ENCODE data around the gene ERBB4.

ERBB4 gene

GRCh38 chr2:212028798-212029394 lies 509.7 kb downstream of the ERBB4 start:
- Histone ChIP-seq H3K36me3 (replicated peaks; ENCODE audit: insufficient read depth, low read length) (no peaks in the 10 kb centered on the region), H2AFZ (ENCODE audit: low read length) (no peak overlapping the region), H3K9ac (ENCODE audit: low read length) (no peak overlapping the region), H3K27ac (ENCODE audit: low read length) (no peak overlapping the region), H3K27me3 (replicated peaks; ENCODE audit: insufficient read depth, low read length) (no peaks in the 10 kb centered on the region), H3F3A (ENCODE audit: insufficient read depth, low read length) (no peaks in the 10 kb centered on the region), H3K9me3 (replicated peaks; ENCODE audit: insufficient read depth, low read length) (no peaks in the 10 kb centered on the region), H3K4me3 (ENCODE audit: low read length) (no peak overlapping the region), H3K4me1 (ENCODE audit: low read length) (peaks cover 10% of the 10 kb centered on the region), H3K4me2 (ENCODE audit: low read depth, low read length) (no peak overlapping the region), H4K20me1 (ENCODE audit: insufficient read depth, low read length) (no peaks in the 10 kb centered on the region), H3K79me2 (ENCODE audit: low read length) (no peaks in the 10 kb centered on the region), H3K9me2 (replicated peaks; ENCODE audit: insufficient read depth, low read length) (no peaks in the 10 kb centered on the region)
- DNase-seq, result no peak
- no peak for TF ChIP-seq EZH2 (optimal IDR thresholded peaks at IDR 0.05; ENCODE audit: low read depth, low read length)
- TF ChIP-seq, protein P1, sequence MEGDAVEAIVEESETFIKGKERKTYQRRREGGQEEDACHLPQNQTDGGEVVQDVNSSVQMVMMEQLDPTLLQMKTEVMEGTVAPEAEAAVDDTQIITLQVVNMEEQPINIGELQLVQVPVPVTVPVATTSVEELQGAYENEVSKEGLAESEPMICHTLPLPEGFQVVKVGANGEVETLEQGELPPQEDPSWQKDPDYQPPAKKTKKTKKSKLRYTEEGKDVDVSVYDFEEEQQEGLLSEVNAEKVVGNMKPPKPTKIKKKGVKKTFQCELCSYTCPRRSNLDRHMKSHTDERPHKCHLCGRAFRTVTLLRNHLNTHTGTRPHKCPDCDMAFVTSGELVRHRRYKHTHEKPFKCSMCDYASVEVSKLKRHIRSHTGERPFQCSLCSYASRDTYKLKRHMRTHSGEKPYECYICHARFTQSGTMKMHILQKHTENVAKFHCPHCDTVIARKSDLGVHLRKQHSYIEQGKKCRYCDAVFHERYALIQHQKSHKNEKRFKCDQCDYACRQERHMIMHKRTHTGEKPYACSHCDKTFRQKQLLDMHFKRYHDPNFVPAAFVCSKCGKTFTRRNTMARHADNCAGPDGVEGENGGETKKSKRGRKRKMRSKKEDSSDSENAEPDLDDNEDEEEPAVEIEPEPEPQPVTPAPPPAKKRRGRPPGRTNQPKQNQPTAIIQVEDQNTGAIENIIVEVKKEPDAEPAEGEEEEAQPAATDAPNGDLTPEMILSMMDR (IDR thresholded peaks at IDR 0.05; ENCODE audit: low read length), result no peak
- TF ChIP-seq EZH2phosphoT487 (IDR thresholded peaks at IDR 0.05; ENCODE audit: low read length), result no peak

- Histone ChIP-seq H3K4me2 (ENCODE audit: low read depth, low read length) (no peak overlapping the region), H3F3A (ENCODE audit: insufficient read depth, low read length) (no peaks in the 10 kb centered on the region), H3K4me1 (ENCODE audit: low read length) (peaks cover 10% of the 10 kb centered on the region), H3K79me2 (ENCODE audit: low read length) (no peaks in the 10 kb centered on the region), H2AFZ (ENCODE audit: low read length) (no peak overlapping the region), H3K27ac (ENCODE audit: low read length) (no peak overlapping the region), H3K9me3 (replicated peaks; ENCODE audit: insufficient read depth, low read length) (no peaks in the 10 kb centered on the region), H3K9me2 (replicated peaks; ENCODE audit: insufficient read depth, low read length) (no peaks in the 10 kb centered on the region), H3K27me3 (replicated peaks; ENCODE audit: insufficient read depth, low read length) (no peaks in the 10 kb centered on the region), H3K4me3 (ENCODE audit: low read length) (no peak overlapping the region), H4K20me1 (ENCODE audit: insufficient read depth, low read length) (no peaks in the 10 kb centered on the region), H3K9ac (ENCODE audit: low read length) (no peak overlapping the region), H3K36me3 (replicated peaks; ENCODE audit: insufficient read depth, low read length) (no peaks in the 10 kb centered on the region)
- no peak for DNase-seq
- no peak for TF ChIP-seq EZH2phosphoT487 (IDR thresholded peaks at IDR 0.05; ENCODE audit: low read length)
- no peak for TF ChIP-seq EZH2 (optimal IDR thresholded peaks at IDR 0.05; ENCODE audit: low read depth, low read length)
- TF ChIP-seq, protein P1 (IDR thresholded peaks at IDR 0.05; ENCODE audit: low read length), result no peak
Measured at GRCh38 chr2:212027681-212028628, 510.6 kb downstream of the ERBB4 start.

GRCh38 chr2:212024040-212024439 lies 514.6 kb downstream of the ERBB4 start:
- Histone ChIP-seq H3K27me3 (replicated peaks; ENCODE audit: insufficient read depth, low read length) (no peaks in the 10 kb centered on the region), H2AFZ (ENCODE audit: low read length) (no peak overlapping the region), H3K4me1 (ENCODE audit: low read length) (no peaks in the 10 kb centered on the region), H3K9me2 (replicated peaks; ENCODE audit: insufficient read depth, low read length) (no peaks in the 10 kb centered on the region), H4K20me1 (ENCODE audit: insufficient read depth, low read length) (no peaks in the 10 kb centered on the region), H3K9ac (ENCODE audit: low read length) (no peak overlapping the region), H3F3A (ENCODE audit: insufficient read depth, low read length) (no peaks in the 10 kb centered on the region), H3K79me2 (ENCODE audit: low read length) (no peaks in the 10 kb centered on the region), H3K27ac (ENCODE audit: low read length) (no peak overlapping the region), H3K36me3 (replicated peaks; ENCODE audit: insufficient read depth, low read length) (no peaks in the 10 kb centered on the region), H3K9me3 (replicated peaks; ENCODE audit: insufficient read depth, low read length) (no peaks in the 10 kb centered on the region), H3K4me3 (ENCODE audit: low read length) (no peak overlapping the region), H3K4me2 (ENCODE audit: low read depth, low read length) (no peak overlapping the region)
- no peak for DNase-seq
- TF ChIP-seq EZH2phosphoT487 (IDR thresholded peaks at IDR 0.05; ENCODE audit: low read length), result no peak
- TF ChIP-seq, protein P1 (IDR thresholded peaks at IDR 0.05; ENCODE audit: low read length), result no peak
- TF ChIP-seq EZH2 (optimal IDR thresholded peaks at IDR 0.05; ENCODE audit: low read depth, low read length), result no peak

Measured in MM.1S (cell line).